ENCODE measurements around the gene MAP3K20.
"Not testable (repeated sequence)": the region's sequence is repeated elsewhere in the genome, so short reads cannot be mapped to it uniquely, and the experiment has no call there.

Gene MAP3K20

GRCh38 chr2:173239644-173240043, 164.0 kb downstream of the MAP3K20 start:
- no peak for DNase-seq

- DNase-seq = no peak
Observed at GRCh38 chr2:173240083-173240482, 164.4 kb downstream of the MAP3K20 start.

- DNase-seq = no peak
Observed at GRCh38 chr2:173241643-173242042, 166.0 kb downstream of the MAP3K20 start.

- no peak for DNase-seq
Observed at GRCh38 chr2:173247156-173247555, 171.5 kb downstream of the MAP3K20 start.

- no peak for DNase-seq
Observed at GRCh38 chr2:173248381-173248780, 172.7 kb downstream of the MAP3K20 start.

- DNase-seq = no peak
Observed at GRCh38 chr2:173249661-173250641, 174.3 kb downstream of the MAP3K20 start.

GRCh38 chr2:173251225-173251624, 175.6 kb downstream of the MAP3K20 start:
- no peak for DNase-seq

GRCh38 chr2:173252581-173252980, 176.9 kb downstream of the MAP3K20 start:
- DNase-seq = no peak

- no peak for DNase-seq
Observed at GRCh38 chr2:173254659-173255058, 179.0 kb downstream of the MAP3K20 start.

- DNase-seq = no peak
Observed at GRCh38 chr2:173258701-173259100, 183.1 kb downstream of the MAP3K20 start.

- not testable (repeated sequence) for DNase-seq
Observed at GRCh38 chr2:173262356-173262755, 186.7 kb downstream of the MAP3K20 start.

GRCh38 chr2:173264151-173264550, 188.5 kb downstream of the MAP3K20 start:
- no peak for DNase-seq

GRCh38 chr2:173264603-173265366, 189.1 kb downstream of the MAP3K20 start:
- DNase-seq = peak; percentile 90

GRCh38 chr2:173271135-173271534, 195.5 kb downstream of the MAP3K20 start:
- no peak for DNase-seq

- no peak for DNase-seq
Observed at GRCh38 chr2:173271825-173272224, 196.2 kb downstream of the MAP3K20 start.

- DNase-seq = no peak
Observed at GRCh38 chr2:173272849-173273248, 197.2 kb downstream of the MAP3K20 start.

- peak; percentile 49 for DNase-seq
Observed at GRCh38 chr2:173278794-173279526, 203.3 kb downstream of the MAP3K20 start.

- no peak for DNase-seq
Observed at GRCh38 chr2:173279527-173279868, 203.9 kb downstream of the MAP3K20 start.

- no peak for DNase-seq
Observed at GRCh38 chr2:173280853-173281252, 205.2 kb downstream of the MAP3K20 start.

- DNase-seq = not testable (repeated sequence)
Observed at GRCh38 chr2:173281898-173282297, 206.3 kb downstream of the MAP3K20 start.

GRCh38 chr2:173282795-173283545, 207.3 kb downstream of the MAP3K20 start:
- DNase-seq = no peak

- DNase-seq = no peak
Observed at GRCh38 chr2:173286153-173286809, 210.6 kb downstream of the MAP3K20 start.

Measured in suppressor macrophage treated with lipopolysaccharide for 4 hours (primary cell).